Measurements from ENCODE around the gene DESI2. TPM values are rescaled to one million over a fixed set of nuclear protein-coding genes. Genes with fewer than 3 reads are reported as not detected.
"Not testable (repeated sequence)": the region's sequence is repeated elsewhere in the genome, so short reads cannot be mapped to it uniquely, and the experiment has no call there.

DESI2 gene
- total RNA-seq, 4 donors from 2014 or later, result 33.4 to 47.6 (median 35.4) TPM

DNA sequence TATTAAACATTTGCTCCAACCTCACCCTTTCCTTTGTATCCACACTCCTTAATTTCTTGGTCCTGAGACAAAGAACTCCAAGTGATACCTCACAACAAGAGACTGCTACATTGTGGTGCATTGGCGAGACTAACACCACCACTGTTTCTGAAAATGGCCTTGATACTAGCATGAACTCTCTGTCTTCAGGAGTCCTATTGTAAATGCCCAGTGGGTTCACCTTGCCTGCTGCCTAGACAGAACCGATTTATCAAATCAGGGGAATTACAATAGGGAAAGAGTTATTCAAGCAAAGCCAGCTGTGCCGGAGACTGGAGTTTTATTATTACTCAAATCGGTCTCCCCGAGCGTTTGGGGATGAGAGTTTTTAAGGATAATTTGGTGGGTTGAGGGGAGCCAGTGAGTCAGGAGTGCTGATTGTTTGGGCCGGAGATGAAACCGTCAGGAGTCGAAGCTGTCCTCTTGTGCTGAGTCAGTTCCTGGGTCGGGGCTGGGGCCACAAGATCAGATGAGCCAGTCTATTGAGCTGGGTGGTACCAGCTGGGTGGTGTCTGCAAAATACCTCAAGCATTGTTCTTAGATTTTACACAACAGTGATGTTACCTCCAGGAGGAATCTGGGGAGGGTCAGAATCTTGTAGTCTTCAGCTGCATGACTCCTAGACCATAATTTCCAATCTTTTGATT is 83.1 kb downstream of the DESI2 start:
- TF ChIP-seq, protein P1, sequence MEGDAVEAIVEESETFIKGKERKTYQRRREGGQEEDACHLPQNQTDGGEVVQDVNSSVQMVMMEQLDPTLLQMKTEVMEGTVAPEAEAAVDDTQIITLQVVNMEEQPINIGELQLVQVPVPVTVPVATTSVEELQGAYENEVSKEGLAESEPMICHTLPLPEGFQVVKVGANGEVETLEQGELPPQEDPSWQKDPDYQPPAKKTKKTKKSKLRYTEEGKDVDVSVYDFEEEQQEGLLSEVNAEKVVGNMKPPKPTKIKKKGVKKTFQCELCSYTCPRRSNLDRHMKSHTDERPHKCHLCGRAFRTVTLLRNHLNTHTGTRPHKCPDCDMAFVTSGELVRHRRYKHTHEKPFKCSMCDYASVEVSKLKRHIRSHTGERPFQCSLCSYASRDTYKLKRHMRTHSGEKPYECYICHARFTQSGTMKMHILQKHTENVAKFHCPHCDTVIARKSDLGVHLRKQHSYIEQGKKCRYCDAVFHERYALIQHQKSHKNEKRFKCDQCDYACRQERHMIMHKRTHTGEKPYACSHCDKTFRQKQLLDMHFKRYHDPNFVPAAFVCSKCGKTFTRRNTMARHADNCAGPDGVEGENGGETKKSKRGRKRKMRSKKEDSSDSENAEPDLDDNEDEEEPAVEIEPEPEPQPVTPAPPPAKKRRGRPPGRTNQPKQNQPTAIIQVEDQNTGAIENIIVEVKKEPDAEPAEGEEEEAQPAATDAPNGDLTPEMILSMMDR (IDR thresholded peaks at IDR 0.05), result no peak
- DNase-seq (ENCODE audit: low spot score) (no peak), ATAC-seq (ENCODE audit: low FRiP score) (no peak)

GRCh38 chr1:244739140-244739539 is 86.2 kb downstream of the DESI2 start:
- not testable (repeated sequence) for DNase-seq (ENCODE audit: low spot score); ATAC-seq (ENCODE audit: low FRiP score)

DNA sequence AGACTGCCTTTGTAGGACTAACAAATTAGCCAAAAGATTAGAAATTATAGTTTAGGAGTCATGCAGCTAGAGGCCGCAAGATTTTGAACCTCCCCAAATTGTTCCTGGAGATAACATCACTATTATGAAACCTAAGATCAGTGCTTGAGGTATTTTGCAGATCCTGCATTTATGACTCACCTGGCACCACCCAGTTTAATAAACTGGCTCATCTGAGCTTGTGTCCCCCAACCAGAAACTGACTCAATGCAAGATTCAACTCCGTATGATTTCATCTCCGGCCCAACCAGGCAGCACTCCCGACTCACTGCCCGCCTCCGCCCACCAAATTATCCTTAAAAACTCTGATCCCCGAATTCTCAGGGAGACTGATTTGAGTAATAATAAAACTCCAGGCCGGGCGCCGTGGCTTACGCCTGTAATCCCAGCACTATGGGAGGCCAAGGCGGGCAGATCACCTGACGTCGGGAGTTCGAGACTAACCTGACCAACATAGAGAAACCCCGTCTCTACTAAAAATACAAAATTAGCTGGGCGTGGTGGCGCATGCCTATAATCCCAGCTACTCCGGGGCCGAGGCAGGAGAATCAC is 87.2 kb downstream of the DESI2 start:
- not testable (repeated sequence) for DNase-seq (ENCODE audit: low spot score); ATAC-seq (ENCODE audit: low FRiP score)

- ATAC-seq (ENCODE audit: low FRiP score) (no peak), DNase-seq (ENCODE audit: low spot score) (no peak)
- TF ChIP-seq, protein P1 (IDR thresholded peaks at IDR 0.05), result no peak
Measured at GRCh38 chr1:244741692-244742091, 88.8 kb downstream of the DESI2 start.

- ATAC-seq (ENCODE audit: low FRiP score), result no peak
Measured at GRCh38 chr1:244749230-244750016, 96.5 kb downstream of the DESI2 start.

DNA sequence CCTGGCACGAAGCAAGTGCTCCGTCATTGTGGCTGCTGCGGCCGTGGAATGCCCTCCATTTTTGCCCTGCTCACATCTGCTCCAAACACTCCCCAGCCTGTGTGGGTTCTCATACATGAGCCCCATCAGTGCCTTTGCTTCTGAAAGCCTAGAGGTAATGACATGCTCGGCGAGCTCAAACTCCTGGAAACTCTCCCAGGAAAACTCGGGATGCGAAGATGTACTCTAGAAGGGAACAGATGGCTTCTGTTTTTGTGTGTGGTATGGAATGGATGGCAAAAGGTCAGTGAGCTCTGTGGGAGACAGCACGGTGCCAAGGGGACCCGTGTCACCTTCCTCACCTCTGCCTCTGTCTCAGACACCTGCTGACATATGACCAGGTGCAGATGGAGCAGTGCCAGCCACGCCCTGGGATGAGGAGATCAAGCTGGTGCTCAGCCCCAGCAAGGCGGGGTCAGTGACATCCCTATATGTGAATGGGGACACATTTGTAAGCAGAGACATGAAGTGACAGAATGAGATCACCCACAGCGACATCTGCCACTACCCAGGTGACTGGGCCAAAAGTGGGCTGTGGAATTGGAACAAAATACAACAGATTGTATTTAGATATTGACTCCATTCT is 98.5 kb downstream of the DESI2 start:
- DNase-seq (ENCODE audit: low spot score) (no peak), ATAC-seq (ENCODE audit: low FRiP score) (no peak)
- TF ChIP-seq, protein P1 (IDR thresholded peaks at IDR 0.05), result no peak

More at GRCh38 chr1:244749230-244750016, 96.5 kb downstream of the DESI2 start:
- TF ChIP-seq, protein P1 (IDR thresholded peaks at IDR 0.05), result no peak
- no peak for DNase-seq (ENCODE audit: low spot score)

GRCh38 chr1:244755673-244756072 is 102.7 kb downstream of the DESI2 start:
- DNase-seq (ENCODE audit: low spot score) (no peak), ATAC-seq (ENCODE audit: low FRiP score) (no peak)
- TF ChIP-seq, protein P1 (IDR thresholded peaks at IDR 0.05), result no peak

Data from omental fat pad (tissue), 4 donors.